ENCODE results near the gene PDHA2.
"Not testable (repeated sequence)": the region's sequence is repeated elsewhere in the genome, so short reads cannot be mapped to it uniquely, and the experiment has no call there.

PDHA2 gene

DNA sequence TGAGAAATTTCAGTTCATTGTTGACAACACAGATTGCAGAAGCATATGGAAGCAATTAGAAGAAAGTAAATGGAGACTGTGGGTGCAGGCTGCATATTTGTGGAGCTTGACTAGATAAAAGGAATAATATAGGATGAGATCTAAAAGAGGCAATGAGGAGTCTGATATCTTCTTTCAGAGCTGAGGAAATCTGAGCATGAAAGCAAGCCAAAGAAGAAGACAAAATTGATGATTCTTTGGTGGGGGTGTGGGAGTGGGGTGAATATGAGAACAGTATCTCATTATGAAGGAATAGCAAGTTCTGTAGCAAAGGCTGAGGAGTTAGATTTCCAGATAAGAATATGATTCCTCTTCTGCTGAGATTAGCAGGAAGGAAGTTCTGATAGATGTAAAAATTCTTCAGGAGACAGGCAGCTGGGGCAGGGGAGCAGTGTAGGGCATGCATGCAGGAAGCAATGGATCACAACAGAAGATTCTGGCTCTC is 6.1 kb upstream of the PDHA2 start:
- no peak overlapping the region for H3K27ac ChIP-seq
- DNase-seq (ENCODE audit: low spot score): no peak
- H3K4me3 ChIP-seq: no peak overlapping the region
- TF ChIP-seq, protein P1, sequence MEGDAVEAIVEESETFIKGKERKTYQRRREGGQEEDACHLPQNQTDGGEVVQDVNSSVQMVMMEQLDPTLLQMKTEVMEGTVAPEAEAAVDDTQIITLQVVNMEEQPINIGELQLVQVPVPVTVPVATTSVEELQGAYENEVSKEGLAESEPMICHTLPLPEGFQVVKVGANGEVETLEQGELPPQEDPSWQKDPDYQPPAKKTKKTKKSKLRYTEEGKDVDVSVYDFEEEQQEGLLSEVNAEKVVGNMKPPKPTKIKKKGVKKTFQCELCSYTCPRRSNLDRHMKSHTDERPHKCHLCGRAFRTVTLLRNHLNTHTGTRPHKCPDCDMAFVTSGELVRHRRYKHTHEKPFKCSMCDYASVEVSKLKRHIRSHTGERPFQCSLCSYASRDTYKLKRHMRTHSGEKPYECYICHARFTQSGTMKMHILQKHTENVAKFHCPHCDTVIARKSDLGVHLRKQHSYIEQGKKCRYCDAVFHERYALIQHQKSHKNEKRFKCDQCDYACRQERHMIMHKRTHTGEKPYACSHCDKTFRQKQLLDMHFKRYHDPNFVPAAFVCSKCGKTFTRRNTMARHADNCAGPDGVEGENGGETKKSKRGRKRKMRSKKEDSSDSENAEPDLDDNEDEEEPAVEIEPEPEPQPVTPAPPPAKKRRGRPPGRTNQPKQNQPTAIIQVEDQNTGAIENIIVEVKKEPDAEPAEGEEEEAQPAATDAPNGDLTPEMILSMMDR (IDR thresholded peaks at IDR 0.05): no peak

DNA sequence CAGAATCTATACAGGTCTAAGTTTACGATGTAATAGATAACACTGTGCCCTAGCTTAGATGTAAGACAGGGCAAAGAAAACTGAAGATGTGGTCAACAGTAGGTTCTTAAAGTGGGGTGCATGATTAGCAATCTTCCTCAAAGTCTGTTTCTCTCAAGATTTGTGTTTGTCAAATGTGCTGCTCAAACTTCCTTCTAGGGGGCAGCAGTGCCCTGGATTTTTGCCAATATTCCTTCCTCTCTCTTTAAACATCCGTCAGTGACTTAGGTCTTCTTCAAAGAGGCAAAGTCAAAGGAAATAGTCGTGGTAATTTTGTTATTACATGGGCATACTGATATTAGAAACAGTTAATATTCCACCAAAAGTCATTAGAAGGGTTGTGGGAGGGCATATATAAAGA is 4.2 kb upstream of the PDHA2 start:
- no peak for DNase-seq (ENCODE audit: low spot score)

DNA sequence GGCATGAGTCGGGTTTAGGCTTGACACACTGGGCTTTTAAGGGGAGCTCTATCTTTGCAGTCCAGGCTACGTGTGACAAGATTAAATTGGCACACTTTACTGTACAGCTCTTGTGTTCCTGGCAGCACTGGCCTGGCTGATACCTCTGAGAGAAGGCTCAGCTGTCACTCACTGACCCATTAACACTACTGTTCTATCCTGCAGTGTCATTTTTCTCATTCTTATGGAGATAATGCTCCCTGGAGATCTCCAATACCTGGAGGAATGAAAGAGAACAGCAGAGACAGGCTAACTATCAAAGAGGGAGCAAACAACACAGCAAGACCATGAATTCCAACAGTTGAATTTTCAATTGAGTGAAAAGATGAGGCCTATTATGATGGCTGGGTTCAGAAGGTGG is 1.7 kb upstream of the PDHA2 start:
- no peak for DNase-seq (ENCODE audit: low spot score)
- no peak overlapping the region for H3K4me3 ChIP-seq
- TF ChIP-seq, protein P1 (IDR thresholded peaks at IDR 0.05): no peak
- H3K27ac ChIP-seq: no peak overlapping the region

More for the DNA sequence above, 4.2 kb upstream of the PDHA2 start:
- TF ChIP-seq, protein P1 (IDR thresholded peaks at IDR 0.05): no peak
- H3K4me3 ChIP-seq: no peak overlapping the region
- H3K27ac ChIP-seq: no peak overlapping the region

DNA sequence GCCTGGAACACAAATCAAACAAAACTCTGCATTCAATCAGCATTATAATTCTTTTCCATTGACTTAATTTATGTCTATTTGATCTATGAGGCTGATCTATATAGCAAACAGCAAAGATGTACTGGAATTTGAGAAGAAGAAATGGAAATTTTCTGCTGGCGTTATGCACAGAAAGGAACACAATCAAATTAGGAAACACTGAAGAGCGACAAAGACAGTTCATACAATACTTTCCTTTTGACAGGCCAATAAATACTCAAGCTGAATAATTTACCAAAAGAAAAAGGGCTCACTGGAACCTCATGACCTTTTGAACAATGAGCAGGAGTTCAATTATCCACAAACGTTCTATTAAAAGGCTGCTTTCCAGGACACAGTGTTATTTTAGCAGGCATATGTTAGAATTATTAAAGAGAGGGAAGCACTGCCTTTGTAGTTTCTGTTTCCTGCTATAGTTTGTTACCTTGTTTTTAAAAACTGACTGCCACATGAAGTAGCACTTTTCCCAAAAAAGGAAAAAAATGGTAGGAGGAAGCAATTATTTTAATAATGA is 8.1 kb downstream of the PDHA2 start:
- Histone ChIP-seq H3K27ac (no peak overlapping the region), H3K4me3 (no peak overlapping the region)
- DNase-seq (ENCODE audit: low spot score): no peak
- TF ChIP-seq, protein P1 (IDR thresholded peaks at IDR 0.05): no peak

DNA sequence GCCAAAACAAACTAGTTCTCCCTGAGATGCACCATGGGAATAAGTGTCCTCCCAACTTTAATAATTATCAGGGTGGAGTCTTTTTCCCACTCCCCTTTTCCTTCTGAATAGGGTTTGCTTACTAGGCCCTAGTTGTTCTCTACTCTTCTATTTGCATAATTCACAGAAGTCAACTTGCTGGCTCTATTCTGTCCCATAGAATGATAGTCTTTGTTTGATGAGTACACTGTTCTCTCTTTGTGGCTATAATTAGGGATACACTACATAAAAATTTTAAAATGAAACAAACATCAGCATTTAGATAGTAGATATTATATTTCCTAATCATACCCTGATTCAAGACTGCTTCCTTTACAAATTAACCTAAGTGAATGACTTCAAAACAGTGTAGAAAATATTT is 10.3 kb downstream of the PDHA2 start:
- H3K27ac ChIP-seq: no peak overlapping the region
- DNase-seq (ENCODE audit: low spot score): no peak
- TF ChIP-seq, protein P1 (IDR thresholded peaks at IDR 0.05): no peak
- H3K4me3 ChIP-seq: no peak overlapping the region

DNA sequence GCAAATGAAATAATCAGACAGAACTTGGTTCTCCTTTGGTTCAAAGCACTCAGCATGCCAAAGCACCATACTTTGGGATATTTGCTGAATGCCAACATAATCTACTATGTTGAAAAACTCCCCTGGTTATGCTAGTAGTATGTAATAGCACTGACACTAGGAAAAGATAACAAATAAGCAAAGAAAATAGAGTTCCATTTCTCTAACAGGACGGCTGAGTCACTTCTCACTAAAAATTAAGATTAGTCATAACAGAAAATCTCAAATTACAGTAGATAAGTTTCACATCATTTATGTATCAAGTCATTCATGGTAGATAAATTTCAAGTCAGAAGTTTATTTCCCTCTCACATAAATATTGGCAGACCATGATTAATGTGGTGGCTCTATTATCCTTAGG is 17.9 kb downstream of the PDHA2 start:
- no peak for DNase-seq (ENCODE audit: low spot score)
- Histone ChIP-seq H3K27ac (no peak overlapping the region), H3K4me3 (no peak overlapping the region)
- TF ChIP-seq, protein P1 (IDR thresholded peaks at IDR 0.05): no peak

DNA sequence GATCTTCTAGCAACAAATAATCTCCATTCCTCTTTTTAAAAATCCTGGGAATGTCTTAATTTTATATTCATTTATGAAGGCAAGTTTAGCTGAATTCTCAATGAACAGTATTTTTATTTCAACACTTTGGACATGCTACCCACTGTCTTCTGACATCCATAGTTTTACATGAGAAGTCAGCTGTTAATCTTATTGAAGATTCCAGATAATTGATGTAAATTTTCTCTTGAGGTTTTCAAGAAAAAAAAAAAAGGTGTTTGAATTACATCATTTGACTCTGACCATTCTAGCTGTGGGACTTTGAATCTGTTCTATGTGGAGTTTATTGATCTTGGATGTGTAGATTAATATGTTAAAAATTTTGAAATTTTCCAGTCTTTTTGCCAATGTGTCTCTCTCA is 28.0 kb downstream of the PDHA2 start:
- Histone ChIP-seq H3K27ac (no peak overlapping the region), H3K4me3 (no peak overlapping the region)
- TF ChIP-seq, protein P1 (IDR thresholded peaks at IDR 0.05): no peak
- DNase-seq (ENCODE audit: low spot score): no peak

DNA sequence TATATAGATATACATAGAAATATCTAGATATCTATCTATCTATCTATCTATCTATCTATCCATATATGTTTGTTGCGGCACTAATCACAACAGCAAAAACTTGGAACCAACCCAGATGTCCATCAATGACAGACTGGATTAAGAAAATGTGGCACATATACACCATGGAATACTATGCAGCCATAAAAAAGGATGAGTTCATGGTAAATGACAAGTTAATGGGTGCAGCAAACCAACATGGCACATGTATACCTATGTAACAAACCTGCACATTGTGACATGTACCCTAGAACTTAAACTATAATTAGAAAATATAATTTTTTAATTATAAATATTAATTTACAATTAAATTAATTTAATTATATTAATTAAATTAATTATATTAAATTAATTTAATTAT is 29.5 kb downstream of the PDHA2 start:
- not testable (repeated sequence) for H3K4me3 ChIP-seq; H3K27ac ChIP-seq; DNase-seq (ENCODE audit: low spot score)
